ENCODE results near the gene TCF25. TPM values are rescaled to one million over a fixed set of nuclear protein-coding genes. Genes with fewer than 3 reads are reported as not detected.

TCF25 gene
- total and polyA plus RNA-seq, 2 experiments from 2014 or later: 95.4 to 143 TPM

- H3K27ac ChIP-seq (ENCODE audit: low read depth): no peak overlapping the region
- TF ChIP-seq EZH2 (IDR thresholded peaks at IDR 0.05; ENCODE audit: low read depth, unreplicated experiment) (no peak), POLR2AphosphoS5 (IDR thresholded peaks at IDR 0.05; ENCODE audit: low read depth) (no peak), ZNF462 (CRISPR knock-in tag; IDR thresholded peaks at IDR 0.05) (no peak), ZNF114 (CRISPR knock-in tag; IDR thresholded peaks at IDR 0.05) (no peak), REST (IDR thresholded peaks at IDR 0.05; ENCODE audit: unreplicated experiment) (no peak), ZNF331 (CRISPR knock-in tag; IDR thresholded peaks at IDR 0.05; ENCODE audit: low read depth) (no peak), NANOG (IDR thresholded peaks at IDR 0.05; ENCODE audit: borderline replicate concordance) (no peak), CREB1 (CRISPR knock-in tag; IDR thresholded peaks at IDR 0.05; ENCODE audit: low read depth) (no peak), STAT1 (IDR thresholded peaks at IDR 0.05; ENCODE audit: unreplicated experiment) (no peak), CTCF (conservative IDR thresholded peaks at IDR 0.05; ENCODE audit: low read depth in 2 of 2) (no peak), ETS1 (IDR thresholded peaks at IDR 0.05) (no peak), EZH2phosphoT487 (IDR thresholded peaks at IDR 0.05; ENCODE audit: unreplicated experiment) (no peak), JUNB (IDR thresholded peaks at IDR 0.05; ENCODE audit: unreplicated experiment) (no peak)
- Mint-ChIP-seq H3K9me3 (no peaks in the 10 kb centered on the region), H3K4me3 (no peak overlapping the region), H3K27me3 (ENCODE audit: insufficient read depth, low read depth, poor library complexity) (peaks cover 8% of the 10 kb centered on the region), H3K36me3 (ENCODE audit: low read depth) (peaks cover 29% of the 10 kb centered on the region), H3K27ac (no peak overlapping the region), H3K4me1 (peaks cover 6% of the 10 kb centered on the region)
- no peak for DNase-seq (ENCODE audit: low spot score)
- no peak for ATAC-seq
- 0 out of 2 replicates have a peak, but pooled peaks cover 3% of the 10 kb centered on the region for H4K20me1 ChIP-seq (replicated peaks; ENCODE audit: insufficient read depth)
- H3K9me2 ChIP-seq (ENCODE audit: insufficient read depth): no peaks in the 10 kb centered on the region
- no peaks in the 10 kb centered on the region for H3K79me2 ChIP-seq (replicated peaks; ENCODE audit: insufficient read depth)
- H3K36me3 ChIP-seq (ENCODE audit: insufficient read depth): no peaks in the 10 kb centered on the region
- H3K4me2 ChIP-seq: no peak overlapping the region
- no peaks in the 10 kb centered on the region for H3K27me3 ChIP-seq (ENCODE audit: insufficient read depth)
- H2AFZ ChIP-seq: no peak overlapping the region
- no peaks in the 10 kb centered on the region for H3F3A ChIP-seq (replicated peaks; ENCODE audit: low read depth)
- no peaks in the 10 kb centered on the region for H3K4me1 ChIP-seq (ENCODE audit: insufficient read depth)
- H3K4me3 ChIP-seq: no peak overlapping the region
These were observed 87.6 kb downstream of the TCF25 start for GRCh38 chr16:89960966-89961365.

Data from GM23338 (cell line).